SK-N-SH treated with all-trans-retinoic acid at 6 μM for 48 hours (cell line): ENCODE measurements around the gene SMIM7.

Experiments used
- BACH2 ChIP-seq: fragments of 250-450 bp; sonication (Bioruptor Pico); IDR thresholded peaks from 2 replicates; pipeline ENCODE4 v1.9.0; 2021; ENCODE audit warnings: mild to moderate bottlenecking, borderline replicate concordance
- GLIS3 ChIP-seq: fragments of 250-450 bp; sonication (Bioruptor Pico); IDR thresholded peaks from 2 replicates; pipeline ENCODE4 v1.5.0; 2020; ENCODE audit warnings: mild to moderate bottlenecking, moderate library complexity
- ISL1 ChIP-seq: fragments of 250-450 bp; sonication (Bioruptor Pico); IDR thresholded peaks from 2 replicates; pipeline ENCODE4 v2.1.2; 2022; ENCODE audit warnings: mild to moderate bottlenecking, moderate library complexity
- PPARA ChIP-seq: fragments of 250-450 bp; sonication (Bioruptor Pico); IDR thresholded peaks from 2 replicates; pipeline ENCODE4 v1.5.0; 2020; ENCODE audit warnings: mild to moderate bottlenecking, borderline replicate concordance
- SNAI2 ChIP-seq: fragments of 250-450 bp; sonication (Bioruptor Pico); IDR thresholded peaks from 2 replicates; pipeline ENCODE4 v1.5.0; 2020; ENCODE audit warnings: mild to moderate bottlenecking, moderate library complexity
- TCF4 ChIP-seq: fragments of 250-450 bp; sonication (Bioruptor Pico); IDR thresholded peaks from 2 replicates; pipeline ENCODE4 v1.8.0; 2021; ENCODE audit warnings: mild to moderate bottlenecking, moderate library complexity, borderline replicate concordance
- ZC3H10 ChIP-seq: fragments of 250-450 bp; sonication (Bioruptor Pico); IDR thresholded peaks from 2 replicates; pipeline ENCODE4 v1.5.1; 2021; ENCODE audit warnings: mild to moderate bottlenecking, moderate library complexity
- ZFP3 ChIP-seq: fragments of 250-450 bp; sonication (Bioruptor Pico); IDR thresholded peaks from 2 replicates; pipeline ENCODE4 v1.5.0; 2020; ENCODE audit warnings: mild to moderate bottlenecking, moderate library complexity
- ZNF70 ChIP-seq: fragments of 450-650 bp; formaldehyde crosslinking; IDR thresholded peaks from 2 replicates; pipeline ENCODE4 v1.5.0; 2020; ENCODE audit warnings: mild to moderate bottlenecking, moderate library complexity
- ZNF8 ChIP-seq: fragments of 450-650 bp; formaldehyde crosslinking; IDR thresholded peaks from 2 replicates; pipeline ENCODE4 v1.5.0; 2020; ENCODE audit warnings: mild to moderate bottlenecking, moderate library complexity
- TF ChIP-seq, protein P1 (sequence below): fragments of 250-450 bp; sonication (Bioruptor Pico); IDR thresholded peaks from 2 replicates; pipeline ENCODE4 v1.8.0; 2020; ENCODE audit warnings: mild to moderate bottlenecking, moderate library complexity, borderline replicate concordance

DNA sequence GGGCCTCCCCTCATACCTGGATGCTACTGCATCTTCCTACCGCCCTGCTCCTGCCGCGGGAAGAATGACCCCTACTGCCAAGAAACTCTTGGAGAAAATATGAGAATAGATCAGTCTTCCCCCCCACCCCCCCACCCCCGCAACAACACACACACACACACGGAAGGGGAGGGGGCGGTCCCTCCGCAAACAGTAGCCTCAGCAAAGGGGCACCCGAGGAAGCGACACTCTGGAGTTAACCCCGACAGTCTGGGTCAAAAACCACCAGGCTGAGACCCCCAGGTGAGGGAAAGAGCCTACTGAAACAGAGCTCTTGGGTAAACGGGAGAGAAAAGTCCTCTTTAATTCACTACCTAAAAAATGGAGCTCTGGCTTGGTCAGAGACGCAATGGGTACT, 33.1 kb downstream of the SMIM7 start:
- TF ChIP-seq GLIS3 (CRISPR knock-in tag) (no peak), ISL1 (CRISPR knock-in tag) (no peak), ZNF70 (CRISPR knock-in tag) (no peak), TCF4 (CRISPR knock-in tag) (no peak), SNAI2 (CRISPR knock-in tag) (no peak), PPARA (CRISPR knock-in tag) (no peak), BACH2 (CRISPR knock-in tag) (no peak), ZFP3 (CRISPR knock-in tag) (no peak), ZNF8 (no peak), ZC3H10 (CRISPR knock-in tag) (no peak)
- TF ChIP-seq, protein P1, sequence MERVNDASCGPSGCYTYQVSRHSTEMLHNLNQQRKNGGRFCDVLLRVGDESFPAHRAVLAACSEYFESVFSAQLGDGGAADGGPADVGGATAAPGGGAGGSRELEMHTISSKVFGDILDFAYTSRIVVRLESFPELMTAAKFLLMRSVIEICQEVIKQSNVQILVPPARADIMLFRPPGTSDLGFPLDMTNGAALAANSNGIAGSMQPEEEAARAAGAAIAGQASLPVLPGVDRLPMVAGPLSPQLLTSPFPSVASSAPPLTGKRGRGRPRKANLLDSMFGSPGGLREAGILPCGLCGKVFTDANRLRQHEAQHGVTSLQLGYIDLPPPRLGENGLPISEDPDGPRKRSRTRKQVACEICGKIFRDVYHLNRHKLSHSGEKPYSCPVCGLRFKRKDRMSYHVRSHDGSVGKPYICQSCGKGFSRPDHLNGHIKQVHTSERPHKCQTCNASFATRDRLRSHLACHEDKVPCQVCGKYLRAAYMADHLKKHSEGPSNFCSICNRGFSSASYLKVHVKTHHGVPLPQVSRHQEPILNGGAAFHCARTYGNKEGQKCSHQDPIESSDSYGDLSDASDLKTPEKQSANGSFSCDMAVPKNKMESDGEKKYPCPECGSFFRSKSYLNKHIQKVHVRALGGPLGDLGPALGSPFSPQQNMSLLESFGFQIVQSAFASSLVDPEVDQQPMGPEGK (CRISPR knock-in tag) = no peak
